ENCODE measurements around the gene PYGO2.

- TF ChIP-seq FOXP2 (optimal IDR thresholded peaks at IDR 0.05; ENCODE audit: control extremely low read depth, extremely low read length, insufficient read depth) (no peak), EZH2 (IDR thresholded peaks at IDR 0.05) (no peak)
These were observed 48.3 kb downstream of the PYGO2 start for GRCh38 chr1:154913273-154913672.

Measured in SK-N-MC (cell line).